Right lobe of liver (tissue), 4 donors: ENCODE results near the gene FAM163A.

ENCODE experiments used
- POLR2A ChIP-seq: fragments of 450-650 bp; IDR thresholded peaks from one replicate; pipeline ENCODE4 v1.6.1; 2017; ENCODE audit warnings: antibody characterized with exemption, mild to moderate bottlenecking
- TF ChIP-seq, protein P1 (sequence below), 4 donors: fragments of 200-600 bp in 3 of 4; fragments of 450-650 bp in 1 of 4; IDR thresholded peaks; one replicate each; pipeline versions ENCODE4 v1.5.1 to v1.8.0; 2016 to 2022; ENCODE audit warnings: antibody characterized with exemption in 4 of 4, mild to moderate bottlenecking in 2 of 4
- donor health status: DM: no; HTN: no; CAD: no.
- donor health status: DM: no; HTN: no; CAD: no.
- donor health status: DM: no; HTN: yes; CAD: no.

- TF ChIP-seq, protein P1, sequence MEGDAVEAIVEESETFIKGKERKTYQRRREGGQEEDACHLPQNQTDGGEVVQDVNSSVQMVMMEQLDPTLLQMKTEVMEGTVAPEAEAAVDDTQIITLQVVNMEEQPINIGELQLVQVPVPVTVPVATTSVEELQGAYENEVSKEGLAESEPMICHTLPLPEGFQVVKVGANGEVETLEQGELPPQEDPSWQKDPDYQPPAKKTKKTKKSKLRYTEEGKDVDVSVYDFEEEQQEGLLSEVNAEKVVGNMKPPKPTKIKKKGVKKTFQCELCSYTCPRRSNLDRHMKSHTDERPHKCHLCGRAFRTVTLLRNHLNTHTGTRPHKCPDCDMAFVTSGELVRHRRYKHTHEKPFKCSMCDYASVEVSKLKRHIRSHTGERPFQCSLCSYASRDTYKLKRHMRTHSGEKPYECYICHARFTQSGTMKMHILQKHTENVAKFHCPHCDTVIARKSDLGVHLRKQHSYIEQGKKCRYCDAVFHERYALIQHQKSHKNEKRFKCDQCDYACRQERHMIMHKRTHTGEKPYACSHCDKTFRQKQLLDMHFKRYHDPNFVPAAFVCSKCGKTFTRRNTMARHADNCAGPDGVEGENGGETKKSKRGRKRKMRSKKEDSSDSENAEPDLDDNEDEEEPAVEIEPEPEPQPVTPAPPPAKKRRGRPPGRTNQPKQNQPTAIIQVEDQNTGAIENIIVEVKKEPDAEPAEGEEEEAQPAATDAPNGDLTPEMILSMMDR (IDR thresholded peaks at IDR 0.05): no peak
- no peak for TF ChIP-seq POLR2A
Measured at GRCh38 chr1:179754041-179754624, 11.0 kb downstream of the FAM163A start.
